Measurements from ENCODE around the gene CLRN1. TPM values are rescaled to one million over a fixed set of nuclear protein-coding genes. Genes with fewer than 3 reads are reported as not detected.

The CLRN1 gene
- total and polyA plus RNA-seq, 2 experiments from 2014 or later: 0.45 to 0.69 TPM

DNA sequence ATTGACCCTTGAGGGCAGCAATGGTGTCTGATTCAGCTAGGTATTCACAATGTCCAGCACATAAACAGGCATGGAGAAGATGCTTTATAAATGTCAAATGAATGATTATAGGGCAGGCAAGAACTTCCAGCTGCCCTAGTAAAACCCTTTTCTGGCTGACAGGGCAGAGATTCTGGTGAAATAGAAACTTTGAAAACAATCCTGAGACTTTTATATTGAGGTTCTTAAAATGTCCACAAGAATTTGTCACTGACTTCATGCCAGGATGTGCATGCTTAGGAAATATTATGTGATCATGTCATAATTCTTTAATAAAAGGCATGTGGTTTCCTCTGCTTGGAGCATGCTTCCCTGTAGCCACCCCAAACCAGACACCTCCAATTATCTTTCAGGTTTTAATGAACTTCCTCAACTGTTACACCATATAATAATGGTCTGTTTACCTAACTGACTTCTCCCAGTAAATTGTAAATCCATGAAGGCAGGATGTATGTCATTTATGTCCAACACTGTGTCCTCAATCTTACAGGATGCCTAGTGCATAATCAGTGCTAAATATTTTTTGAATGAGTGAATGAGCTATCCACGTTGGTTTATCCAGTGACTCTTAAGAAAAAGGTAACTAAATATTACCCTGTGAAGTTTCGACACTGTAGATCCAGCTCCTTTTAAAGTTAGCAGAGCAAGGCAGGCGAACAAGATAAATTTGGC, 43.4 kb upstream of the CLRN1 start:
- H3K4me1 Mint-ChIP-seq: peaks cover 5% of the 10 kb centered on the region
- no peaks in the 10 kb centered on the region for H3K36me3 ChIP-seq (ENCODE audit: insufficient read depth)
- H3K4me1 ChIP-seq (ENCODE audit: insufficient read depth): no peaks in the 10 kb centered on the region
- H2AFZ ChIP-seq: peak overlapping the region; percentile 33
- H3K9me2 ChIP-seq (ENCODE audit: insufficient read depth): no peaks in the 10 kb centered on the region
- no peaks in the 10 kb centered on the region for H3K27me3 ChIP-seq (ENCODE audit: insufficient read depth)
- no peaks in the 10 kb centered on the region for H3F3A ChIP-seq (replicated peaks; ENCODE audit: low read depth)
- no peak overlapping the region for H3K4me3 Mint-ChIP-seq
- ATAC-seq (no peak), DNase-seq (ENCODE audit: low spot score) (no peak)
- TF ChIP-seq JUNB (IDR thresholded peaks at IDR 0.05; ENCODE audit: unreplicated experiment) (no peak), ZNF331 (CRISPR knock-in tag; IDR thresholded peaks at IDR 0.05; ENCODE audit: low read depth) (no peak), EZH2phosphoT487 (IDR thresholded peaks at IDR 0.05; ENCODE audit: unreplicated experiment) (no peak), POLR2AphosphoS5 (IDR thresholded peaks at IDR 0.05; ENCODE audit: low read depth) (no peak), STAT1 (IDR thresholded peaks at IDR 0.05; ENCODE audit: unreplicated experiment) (no peak), CTCF (conservative IDR thresholded peaks at IDR 0.05; ENCODE audit: low read depth in 2 of 2) (no peak), NANOG (IDR thresholded peaks at IDR 0.05; ENCODE audit: borderline replicate concordance) (no peak), CREB1 (CRISPR knock-in tag; IDR thresholded peaks at IDR 0.05; ENCODE audit: low read depth) (no peak), ZNF462 (CRISPR knock-in tag; IDR thresholded peaks at IDR 0.05) (no peak), ZNF114 (CRISPR knock-in tag; IDR thresholded peaks at IDR 0.05) (no peak), EZH2 (IDR thresholded peaks at IDR 0.05; ENCODE audit: low read depth, unreplicated experiment) (no peak)
- TF ChIP-seq, protein P1, sequence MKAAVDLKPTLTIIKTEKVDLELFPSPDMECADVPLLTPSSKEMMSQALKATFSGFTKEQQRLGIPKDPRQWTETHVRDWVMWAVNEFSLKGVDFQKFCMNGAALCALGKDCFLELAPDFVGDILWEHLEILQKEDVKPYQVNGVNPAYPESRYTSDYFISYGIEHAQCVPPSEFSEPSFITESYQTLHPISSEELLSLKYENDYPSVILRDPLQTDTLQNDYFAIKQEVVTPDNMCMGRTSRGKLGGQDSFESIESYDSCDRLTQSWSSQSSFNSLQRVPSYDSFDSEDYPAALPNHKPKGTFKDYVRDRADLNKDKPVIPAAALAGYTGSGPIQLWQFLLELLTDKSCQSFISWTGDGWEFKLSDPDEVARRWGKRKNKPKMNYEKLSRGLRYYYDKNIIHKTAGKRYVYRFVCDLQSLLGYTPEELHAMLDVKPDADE (IDR thresholded peaks at IDR 0.05): no peak
- TF ChIP-seq, protein P2, sequence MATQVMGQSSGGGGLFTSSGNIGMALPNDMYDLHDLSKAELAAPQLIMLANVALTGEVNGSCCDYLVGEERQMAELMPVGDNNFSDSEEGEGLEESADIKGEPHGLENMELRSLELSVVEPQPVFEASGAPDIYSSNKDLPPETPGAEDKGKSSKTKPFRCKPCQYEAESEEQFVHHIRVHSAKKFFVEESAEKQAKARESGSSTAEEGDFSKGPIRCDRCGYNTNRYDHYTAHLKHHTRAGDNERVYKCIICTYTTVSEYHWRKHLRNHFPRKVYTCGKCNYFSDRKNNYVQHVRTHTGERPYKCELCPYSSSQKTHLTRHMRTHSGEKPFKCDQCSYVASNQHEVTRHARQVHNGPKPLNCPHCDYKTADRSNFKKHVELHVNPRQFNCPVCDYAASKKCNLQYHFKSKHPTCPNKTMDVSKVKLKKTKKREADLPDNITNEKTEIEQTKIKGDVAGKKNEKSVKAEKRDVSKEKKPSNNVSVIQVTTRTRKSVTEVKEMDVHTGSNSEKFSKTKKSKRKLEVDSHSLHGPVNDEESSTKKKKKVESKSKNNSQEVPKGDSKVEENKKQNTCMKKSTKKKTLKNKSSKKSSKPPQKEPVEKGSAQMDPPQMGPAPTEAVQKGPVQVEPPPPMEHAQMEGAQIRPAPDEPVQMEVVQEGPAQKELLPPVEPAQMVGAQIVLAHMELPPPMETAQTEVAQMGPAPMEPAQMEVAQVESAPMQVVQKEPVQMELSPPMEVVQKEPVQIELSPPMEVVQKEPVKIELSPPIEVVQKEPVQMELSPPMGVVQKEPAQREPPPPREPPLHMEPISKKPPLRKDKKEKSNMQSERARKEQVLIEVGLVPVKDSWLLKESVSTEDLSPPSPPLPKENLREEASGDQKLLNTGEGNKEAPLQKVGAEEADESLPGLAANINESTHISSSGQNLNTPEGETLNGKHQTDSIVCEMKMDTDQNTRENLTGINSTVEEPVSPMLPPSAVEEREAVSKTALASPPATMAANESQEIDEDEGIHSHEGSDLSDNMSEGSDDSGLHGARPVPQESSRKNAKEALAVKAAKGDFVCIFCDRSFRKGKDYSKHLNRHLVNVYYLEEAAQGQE (IDR thresholded peaks at IDR 0.05; ENCODE audit: unreplicated experiment): no peak
- H3K4me2 ChIP-seq: no peak overlapping the region
- no peaks in the 10 kb centered on the region for H3K36me3 Mint-ChIP-seq (ENCODE audit: low read depth)
- no peak overlapping the region for H3K27ac Mint-ChIP-seq
- no peaks in the 10 kb centered on the region for H3K79me2 ChIP-seq (replicated peaks; ENCODE audit: insufficient read depth)
- no peaks in the 10 kb centered on the region for H4K20me1 ChIP-seq (replicated peaks; ENCODE audit: insufficient read depth)
- no peak overlapping the region for H3K27ac ChIP-seq (ENCODE audit: low read depth)
- H3K4me3 ChIP-seq: no peak overlapping the region
- H3K27me3 Mint-ChIP-seq (ENCODE audit: insufficient read depth, low read depth, poor library complexity): no peaks in the 10 kb centered on the region
- no peaks in the 10 kb centered on the region for H3K9me3 Mint-ChIP-seq
